BLaER1 treated with 17β-estradiol and CSF1 and Interleukin-3, amounts not matched to agents 10 nM and 100 nM (cell line): Measurements from ENCODE around the gene PARN.

Source experiments
- H3K27ac ChIP-seq, 11 experiments: shearing (Covaris generic); formaldehyde crosslinking; 2 replicates each; pipeline ENCODE4 v1.8.1; 2022
- H3K27me3 ChIP-seq, 11 experiments: shearing (Covaris generic); formaldehyde crosslinking; 2 replicates each; pipeline ENCODE4 v1.8.1; 2022
- H3K36me3 ChIP-seq, 11 experiments: shearing (Covaris generic); formaldehyde crosslinking; 2 replicates each; pipeline ENCODE4 v1.8.1; 2022
- H3K4me1 ChIP-seq, 10 experiments: shearing (Covaris generic); formaldehyde crosslinking; 2 replicates each; pipeline ENCODE4 v1.8.1; 2022
- H3K4me2 ChIP-seq, 11 experiments: shearing (Covaris generic); formaldehyde crosslinking; 2 replicates each; pipeline ENCODE4 v1.8.1; 2022
- H3K4me3 ChIP-seq, 10 experiments: shearing (Covaris generic); formaldehyde crosslinking; 2 replicates each; pipeline ENCODE4 v1.8.1; 2022
- H3K9ac ChIP-seq, 11 experiments: shearing (Covaris generic); formaldehyde crosslinking; 2 replicates each; pipeline ENCODE4 v1.8.1; 2022
- H3K9me3 ChIP-seq, 11 experiments: shearing (Covaris generic); formaldehyde crosslinking; replicated peaks in 1 of 11; 2 replicates each; pipeline ENCODE4 v1.8.1; 2022
- H4K20me1 ChIP-seq, 11 experiments: shearing (Covaris generic); formaldehyde crosslinking; 2 replicates each; pipeline ENCODE4 v1.8.1; 2022
- Cebpa-rat ChIP-seq, 11 experiments: shearing (Covaris generic); IDR thresholded peaks; 2 replicates each; pipeline ENCODE4 v1.8.1; 2022

Gene PARN

GRCh38 chr16:14629919-14630619, at the start of gene PARN:
Gene PARN (minus strand): TSS chr16:14630260. CDS start chr16:14630125, 135 bp downstream.
- TF ChIP-seq Cebpa-rat (IDR thresholded peaks at IDR 0.05) = 0 out of 22 replicates have a peak, but pooled peaks of 1 of the 11 experiments have one; percentile 42
- Histone ChIP-seq H3K36me3 (peaks cover 30 to 41% (median 34%) of the 10 kb centered on the region in 11 experiments), H4K20me1 (peaks cover 10 to 16% (median 12%) of the 10 kb centered on the region in 11 experiments), H3K4me1 (peaks cover 41 to 53% (median 48%) of the 10 kb centered on the region in 10 experiments), H3K27me3 (no peaks in the 10 kb centered on the region), H3K9me3 (no peaks in the 10 kb centered on the region), H3K4me3 (peak within 1 kb of the TSS; percentile 83 to 94 (median 91)), H3K4me2 (peak within 1 kb of the TSS; percentile 88 to 99 (median 96)), H3K27ac (peak within 1 kb of the TSS; percentile 92 to 99 (median 98)), H3K9ac (peak within 1 kb of the TSS; percentile 91 to 98 (median 96))

DNA sequence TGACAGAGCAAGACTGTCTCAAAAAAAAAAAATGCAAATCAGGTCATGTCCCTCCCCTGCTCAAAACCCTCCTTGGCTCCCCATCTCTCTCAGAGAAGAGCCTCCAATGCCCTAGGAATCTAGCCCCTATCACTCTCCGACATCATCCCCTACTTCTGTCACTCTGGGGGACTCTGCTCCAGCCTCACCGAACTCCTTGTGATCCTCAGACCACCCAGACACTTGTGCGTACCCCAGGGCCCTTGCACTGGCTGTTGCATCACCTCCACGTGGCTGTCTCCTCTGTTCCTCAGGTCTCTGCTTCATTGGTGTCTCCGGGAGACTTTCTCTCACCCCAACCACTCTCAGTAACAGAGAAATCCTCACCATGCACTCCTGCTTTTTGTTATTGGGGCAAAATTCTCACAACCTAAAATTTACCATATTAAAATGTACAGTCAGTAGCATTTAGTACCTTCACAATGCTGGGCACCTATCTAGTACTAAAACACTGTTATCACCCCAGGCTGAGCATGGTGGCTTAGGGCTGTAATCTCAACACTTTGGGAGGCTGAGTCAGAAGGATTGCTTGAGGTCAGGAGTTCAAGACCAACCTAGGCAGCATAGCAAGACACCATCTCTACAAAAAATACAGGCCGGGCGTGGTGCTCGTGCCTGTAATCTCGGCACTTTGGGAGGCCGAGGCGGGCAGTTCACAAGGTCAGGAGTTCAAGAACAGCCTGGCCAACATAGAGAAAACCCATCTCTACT, 48.9 kb upstream of the PARN start:
- no peak for TF ChIP-seq Cebpa-rat (IDR thresholded peaks at IDR 0.05)
- Histone ChIP-seq H3K27me3 (no peaks in the 10 kb centered on the region), H3K4me3 (no peak overlapping the region)

DNA sequence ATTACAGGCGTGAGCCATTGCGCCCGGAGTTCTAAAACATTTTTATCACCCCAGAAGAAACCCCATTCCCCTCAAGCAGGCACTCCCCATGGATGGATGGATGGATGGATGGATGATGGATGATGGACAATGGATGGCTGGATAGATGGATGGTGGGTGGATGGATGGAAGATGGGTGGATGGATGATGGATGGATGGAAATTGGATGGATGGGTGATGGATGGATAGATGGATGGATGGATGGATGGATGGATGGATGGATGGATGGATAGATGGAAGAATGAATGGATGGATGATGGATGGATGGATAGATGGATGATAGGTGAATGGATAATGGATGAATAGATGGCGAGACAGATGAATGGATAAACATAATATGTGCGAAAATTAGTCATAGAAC, 47.6 kb upstream of the PARN start:
- no peak overlapping the region for H3K9ac ChIP-seq
- no peak overlapping the region for H3K4me3 ChIP-seq
- no peaks in the 10 kb centered on the region for H3K27me3 ChIP-seq
- peaks cover 0 to 4% (median 2%) of the 10 kb centered on the region in 10 experiments; a peak in 13 of 20 replicates for H3K4me1 ChIP-seq
- no peak overlapping the region for H3K4me2 ChIP-seq
- peaks cover 0 to 7% (median 0%) of the 10 kb centered on the region in 11 experiments; a peak in 2 of 22 replicates for H3K9me3 ChIP-seq
- no peak overlapping the region for H3K27ac ChIP-seq
- H4K20me1 ChIP-seq = no peaks in the 10 kb centered on the region
- no peak for TF ChIP-seq Cebpa-rat (IDR thresholded peaks at IDR 0.05)
- H3K36me3 ChIP-seq = no peaks in the 10 kb centered on the region

More for the DNA sequence above, 48.9 kb upstream of the PARN start:
- no peak overlapping the region for H3K4me2 ChIP-seq
- no peaks in the 10 kb centered on the region for H4K20me1 ChIP-seq
- H3K9me3 ChIP-seq = peaks cover 0 to 7% (median 0%) of the 10 kb centered on the region in 11 experiments; a peak in 2 of 22 replicates
- no peak overlapping the region for H3K27ac ChIP-seq
- no peak overlapping the region for H3K9ac ChIP-seq
- no peaks in the 10 kb centered on the region for H3K36me3 ChIP-seq
- H3K4me1 ChIP-seq = no peaks in the 10 kb centered on the region; a peak in 1 of 20 replicates

DNA sequence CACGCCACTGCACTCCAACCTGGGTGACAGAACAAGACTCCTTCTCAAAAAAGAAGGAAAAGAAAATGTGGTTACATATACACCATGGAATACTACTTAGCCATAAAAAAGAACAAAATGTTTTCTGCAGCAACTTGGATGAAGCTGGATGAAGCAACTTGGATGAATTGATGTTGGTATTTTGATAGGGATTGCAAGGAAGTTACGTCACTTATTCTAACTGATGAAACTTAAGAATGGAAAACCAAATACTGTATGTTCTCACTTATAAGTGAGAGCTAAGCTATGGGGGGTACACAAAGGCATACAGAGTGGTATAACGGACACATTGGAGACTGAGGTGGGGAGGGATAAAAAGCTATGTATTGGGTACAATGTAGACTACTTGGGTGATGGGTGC, 46.6 kb upstream of the PARN start:
- no peak for TF ChIP-seq Cebpa-rat (IDR thresholded peaks at IDR 0.05)
- no peak overlapping the region for H3K9ac ChIP-seq
- H3K27ac ChIP-seq = no peak overlapping the region
- no peaks in the 10 kb centered on the region for H3K27me3 ChIP-seq
- no peak overlapping the region for H3K4me2 ChIP-seq
- no peaks in the 10 kb centered on the region for H3K36me3 ChIP-seq
- H3K9me3 ChIP-seq = peaks cover 0 to 7% (median 0%) of the 10 kb centered on the region in 11 experiments; a peak in 2 of 22 replicates
- no peaks in the 10 kb centered on the region; a peak in 1 of 22 replicates for H4K20me1 ChIP-seq
- H3K4me1 ChIP-seq = peaks cover 0 to 14% (median 11%) of the 10 kb centered on the region in 10 experiments; a peak in 15 of 20 replicates
- no peak overlapping the region for H3K4me3 ChIP-seq

- H3K4me1 ChIP-seq = peaks cover 0 to 15% (median 11%) of the 10 kb centered on the region in 10 experiments; a peak in 15 of 20 replicates
- H4K20me1 ChIP-seq = peaks cover 0 to 6% (median 0%) of the 10 kb centered on the region in 11 experiments; a peak in 3 of 22 replicates
- no peaks in the 10 kb centered on the region for H3K27me3 ChIP-seq
- H3K9me3 ChIP-seq = peaks cover 0 to 7% (median 0%) of the 10 kb centered on the region in 11 experiments; a peak in 2 of 22 replicates
- TF ChIP-seq Cebpa-rat (IDR thresholded peaks at IDR 0.05) = no peak
- H3K27ac ChIP-seq = no peak overlapping the region
- peak overlapping the region in 8 of 11 experiments; percentile 4 to 60 (median 33); a peak in 13 of 22 replicates for H3K4me2 ChIP-seq
- H3K36me3 ChIP-seq = peaks cover 23 to 30% (median 26%) of the 10 kb centered on the region in 11 experiments
- no peak overlapping the region for H3K9ac ChIP-seq
- H3K4me3 ChIP-seq = no peak overlapping the region
Measured at GRCh38 chr16:14672403-14672971, 42.4 kb upstream of the PARN start.

DNA sequence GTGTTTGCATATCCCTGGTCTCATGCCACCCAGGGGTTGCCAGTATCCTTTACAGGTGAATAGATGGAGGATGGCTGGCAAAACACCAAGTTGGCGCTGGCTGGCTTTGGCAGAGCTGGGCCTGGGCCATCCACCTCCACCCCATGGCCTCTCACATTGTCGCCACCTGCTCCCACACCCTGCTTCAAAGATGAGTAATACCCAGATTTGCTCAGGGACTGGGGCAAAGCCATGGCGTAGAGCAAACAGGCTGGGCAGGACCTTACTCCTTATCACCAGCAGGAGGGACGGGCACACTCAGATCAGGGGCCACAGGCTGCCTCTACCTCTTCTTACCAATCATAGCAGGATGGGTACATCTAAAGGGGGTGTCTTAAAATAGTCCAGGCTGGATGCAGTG, 39.7 kb upstream of the PARN start:
- peaks cover 0 to 26% (median 11%) of the 10 kb centered on the region in 10 experiments; a peak in 15 of 20 replicates for H3K4me1 ChIP-seq
- H3K36me3 ChIP-seq = peaks cover 50 to 57% (median 53%) of the 10 kb centered on the region in 11 experiments
- no peak overlapping the region for H3K9ac ChIP-seq
- H3K9me3 ChIP-seq = no peaks in the 10 kb centered on the region
- no peak overlapping the region for H3K4me3 ChIP-seq
- no peaks in the 10 kb centered on the region for H3K27me3 ChIP-seq
- H3K27ac ChIP-seq = no peak overlapping the region
- no peak overlapping the region for H3K4me2 ChIP-seq
- no peak for TF ChIP-seq Cebpa-rat (IDR thresholded peaks at IDR 0.05)
- H4K20me1 ChIP-seq = peaks cover 0 to 12% (median 0%) of the 10 kb centered on the region in 11 experiments; a peak in 3 of 22 replicates

DNA sequence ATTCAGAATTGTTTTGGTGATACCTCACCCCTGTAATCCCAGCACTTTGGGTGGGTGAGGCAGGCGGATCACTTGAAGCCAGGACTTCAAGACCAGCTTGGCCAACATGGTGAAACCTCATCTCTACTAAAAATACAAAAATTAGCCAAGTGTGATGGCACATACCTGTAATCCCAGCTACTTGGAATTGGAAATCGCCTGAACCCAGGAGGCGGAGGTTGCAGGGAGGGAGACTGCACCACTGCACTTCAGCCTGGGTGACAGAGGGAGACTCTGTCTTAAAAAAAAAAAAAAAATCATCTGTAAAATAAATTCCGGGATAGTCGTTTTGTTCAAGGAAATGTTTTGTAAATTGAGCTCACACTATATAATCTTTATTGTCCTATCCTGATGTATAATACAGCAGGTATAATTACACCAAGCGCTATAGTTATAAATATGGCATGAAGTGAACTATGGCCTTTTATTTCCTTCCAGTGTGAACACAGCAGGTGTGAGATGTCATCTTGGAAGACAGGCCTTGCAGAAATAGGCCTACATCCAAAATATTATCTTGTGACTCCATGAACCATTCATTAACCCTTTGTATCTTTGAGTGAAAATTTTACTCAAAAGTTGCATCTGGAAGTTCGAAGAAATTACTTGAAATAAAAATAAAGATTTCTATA, 38.6 kb upstream of the PARN start:
- Histone ChIP-seq H3K4me2 (no peak overlapping the region), H3K27ac (no peak overlapping the region), H3K36me3 (peaks cover 61 to 68% (median 64%) of the 10 kb centered on the region in 11 experiments), H3K27me3 (no peaks in the 10 kb centered on the region), H3K9ac (no peak overlapping the region), H3K9me3 (no peaks in the 10 kb centered on the region), H3K4me3 (no peak overlapping the region), H3K4me1 (peaks cover 0 to 26% (median 11%) of the 10 kb centered on the region in 10 experiments; a peak in 15 of 20 replicates), H4K20me1 (peaks cover 0 to 16% (median 0%) of the 10 kb centered on the region in 11 experiments; a peak in 3 of 22 replicates)
- TF ChIP-seq Cebpa-rat (IDR thresholded peaks at IDR 0.05) = no peak
